ENCODE measurements around the gene ARG2. TPM values are rescaled to one million over a fixed set of nuclear protein-coding genes. Genes with fewer than 3 reads are reported as not detected.

The ARG2 gene
- total and polyA plus RNA-seq, 10 of the 15 experiments (the other 5 are each of a cell fraction or from before 2014, with no cell fraction given), result 0.48 to 7.8 (median 1.1) TPM

GRCh38 chr14:67609642-67610310 is 9.9 kb upstream of the ARG2 start:
- 64% methylated on average over 10 of the region's 10 CpGs for WGBS (ENCODE audit: insufficient coverage, insufficient replicate concordance, low lambda C conversion rate, missing lambda C conversion rate)
- Histone ChIP-seq H3K79me2 (ENCODE audit: control insufficient read depth, insufficient read depth, low read length) (no peaks in the 10 kb centered on the region), H3K4me2 (ENCODE audit: control insufficient read depth, insufficient read depth) (no peak overlapping the region), H3K4me3 (no peak overlapping the region), H3K9ac (ENCODE audit: control insufficient read depth, insufficient read depth, low read length) (no peak overlapping the region), H3K27me3 (replicated peaks in 1 of 2; ENCODE audit: control insufficient read depth in 2 of 2, insufficient read depth in 2 of 2, low read length in 1 of 2) (no peaks in the 10 kb centered on the region), H3K36me3 (ENCODE audit: control insufficient read depth in 2 of 2, insufficient read depth in 2 of 2, low read length in 1 of 2) (no peaks in the 10 kb centered on the region), H2AFZ (ENCODE audit: control insufficient read depth, low read depth, low read length) (no peak overlapping the region), H3K27ac (ENCODE audit: control insufficient read depth, insufficient read depth) (no peak overlapping the region), H3K4me1 (ENCODE audit: control insufficient read depth, insufficient read depth, low read length) (no peaks in the 10 kb centered on the region), H3K9me3 (replicated peaks; ENCODE audit: control insufficient read depth, insufficient read depth, low read length) (no peaks in the 10 kb centered on the region), H4K20me1 (ENCODE audit: control insufficient read depth, insufficient read depth) (no peaks in the 10 kb centered on the region)
- ChIA-PET SMC1A (ENCODE audit: uncharacterized antibody, unreplicated experiment) (interaction anchor here (0.7 to 1.3 kb wide), 4 partner anchors 11 to 58 kb away, joined by 3 to 4 read pairs (median 4); no protein-coding TSS in a partner anchor), RAD21 (ENCODE audit: unreplicated experiment) (interaction anchor here (0.9 to 1.6 kb wide), 3 partner anchors 10 to 97 kb away, joined by 3 to 6 read pairs (median 4); partner anchors contain the start of gene PIGH), CTCF (interaction anchor here (1.2 to 5.1 kb wide), 4 partner anchors 9 to 94 kb away, joined by 5 to 30 read pairs (median 8); partner anchors contain the start of gene PIGH), POLR2A (no interaction called here)
- FAIRE-seq (no peak), DNase-seq (ENCODE audit: low read depth, low spot score) (no peak), ATAC-seq (no peak)
- TF ChIP-seq HCFC1 (IDR thresholded peaks at IDR 0.05; ENCODE audit: low read length) (no peak), RUNX3 (IDR thresholded peaks at IDR 0.05; ENCODE audit: low read length) (no peak), SMAD1 (IDR thresholded peaks at IDR 0.05; ENCODE audit: low read depth, partially characterized antibody) (no peak), TCF3 (IDR thresholded peaks at IDR 0.05; ENCODE audit: borderline replicate concordance, insufficient read depth, low read depth, low read length) (no peak)
- in situ Hi-C loops (cut with MboI), result no loop called here
- intact Hi-C loops (cut with micrococcal nuclease; ENCODE audit: unreplicated experiment), result no loop called here
- BruUV-seq (replicated peaks), result no TSS peak

- CTCF ChIA-PET, result interaction anchor here (1.2 to 5.1 kb wide), 4 partner anchors 9 to 93 kb away, joined by 5 to 30 read pairs (median 8); partner anchors contain the start of gene PIGH
- H3K27ac ChIP-seq (ENCODE audit: control insufficient read depth, insufficient read depth), result no peak overlapping the region
- H4K20me1 ChIP-seq (ENCODE audit: control insufficient read depth, insufficient read depth), result no peaks in the 10 kb centered on the region
- no peaks in the 10 kb centered on the region for H3K36me3 ChIP-seq (ENCODE audit: control insufficient read depth in 2 of 2, insufficient read depth in 2 of 2, low read length in 1 of 2)
- no peaks in the 10 kb centered on the region for H3K27me3 ChIP-seq (replicated peaks in 1 of 2; ENCODE audit: control insufficient read depth in 2 of 2, insufficient read depth in 2 of 2, low read length in 1 of 2)
- POLR2A ChIA-PET, result no interaction called here
- no peaks in the 10 kb centered on the region for H3K79me2 ChIP-seq (ENCODE audit: control insufficient read depth, insufficient read depth, low read length)
- in situ Hi-C loops (cut with MboI) (no loop called here), intact Hi-C loops (cut with micrococcal nuclease; ENCODE audit: unreplicated experiment) (no loop called here)
- H3K4me1 ChIP-seq (ENCODE audit: control insufficient read depth, insufficient read depth, low read length), result no peaks in the 10 kb centered on the region
- SMC1A ChIA-PET (ENCODE audit: uncharacterized antibody, unreplicated experiment), result interaction anchor here (0.6 to 1.3 kb wide), 5 partner anchors 11 to 93 kb away, joined by 3 to 4 read pairs (median 3); no protein-coding TSS in a partner anchor
- H3K4me2 ChIP-seq (ENCODE audit: control insufficient read depth, insufficient read depth), result no peak overlapping the region
- H2AFZ ChIP-seq (ENCODE audit: control insufficient read depth, low read depth, low read length), result no peak overlapping the region
- H3K9ac ChIP-seq (ENCODE audit: control insufficient read depth, insufficient read depth, low read length), result no peak overlapping the region
- H3K4me3 ChIP-seq, result no peak overlapping the region
- DNase-seq (ENCODE audit: low read depth, low spot score) (no peak), FAIRE-seq (no peak), ATAC-seq (no peak)
- H3K9me3 ChIP-seq (replicated peaks; ENCODE audit: control insufficient read depth, insufficient read depth, low read length), result no peaks in the 10 kb centered on the region
- 4% methylated on average over 1 of the region's 1 CpG for WGBS (ENCODE audit: insufficient coverage, insufficient replicate concordance, low lambda C conversion rate, missing lambda C conversion rate)
- RAD21 ChIA-PET (ENCODE audit: unreplicated experiment), result interaction anchor here (0.9 to 1.4 kb wide), 2 partner anchors 94 to 96 kb away, joined by 3 to 4 read pairs; no protein-coding TSS in a partner anchor
- no TSS peak for BruUV-seq (replicated peaks)
- no peak for TF ChIP-seq TBL1XR1 (IDR thresholded peaks at IDR 0.05; ENCODE audit: low read depth, low read length)
- TF ChIP-seq E2F4 (IDR thresholded peaks at IDR 0.05; ENCODE audit: low read depth, low read length), result no peak
- no peak for TF ChIP-seq SKIL (IDR thresholded peaks at IDR 0.05; ENCODE audit: low read depth, poor library complexity, severe bottlenecking)
- no peak for TF ChIP-seq REST (IDR thresholded peaks at IDR 0.05; ENCODE audit: low read depth, low read length)
Measured at GRCh38 chr14:67610491-67610890, 9.2 kb upstream of the ARG2 start.
